Activated CD8-positive, alpha-beta T cell treated with anti-CD3 and anti-CD28 coated beads for 36 hours (primary cell): Measurements from ENCODE around the gene NCL. TPM values are rescaled to one million over a fixed set of nuclear protein-coding genes. Genes with fewer than 3 reads are reported as not detected.

ENCODE experiments used
- ATAC-seq: fragments of 200-7000 bp; cut with Tn5 transposase; one replicate; pipeline ENCODE4 v1.10.0; 2021; ENCODE audit warnings: mild to moderate bottlenecking, moderate library complexity
- CTCF ChIA-PET: fragments of 350-600 bp; sonication (Branson Sonifier 250); formaldehyde crosslinking; loops from one replicate; lab custom pipeline; 2021; ENCODE audit warnings: antibody characterized with exemption; lab: Charles Lee
- POLR2A ChIA-PET: fragments of 350-600 bp; sonication (Branson Sonifier 250); formaldehyde crosslinking; loops from one replicate; lab custom pipeline; 2021; ENCODE audit warnings: antibody characterized with exemption; lab: Charles Lee
- DNase-seq: peaks from one replicate; pipeline ENCODE4 v3.0.0-alpha.2; 2020
- H3K27ac Mint-ChIP-seq: one replicate; pipeline ENCODE4 v1.8.0; 2021; ENCODE audit warnings: mild to moderate bottlenecking, mixed read lengths
- H3K27me3 Mint-ChIP-seq: one replicate; pipeline ENCODE4 v1.8.0; 2021; ENCODE audit warnings: mixed read lengths
- H3K36me3 Mint-ChIP-seq: one replicate; pipeline ENCODE4 v1.8.0; 2021; ENCODE audit warnings: low read depth, mixed read lengths
- H3K4me1 Mint-ChIP-seq: one replicate; pipeline ENCODE4 v1.8.0; 2021; ENCODE audit warnings: low read depth, mixed read lengths
- H3K4me3 Mint-ChIP-seq: one replicate; pipeline ENCODE4 v1.8.0; 2021; ENCODE audit warnings: mild to moderate bottlenecking, moderate library complexity, mixed read lengths
- H3K9me3 Mint-ChIP-seq: one replicate; pipeline ENCODE4 v1.8.0; 2021; ENCODE audit warnings: mixed read lengths
- intact Hi-C: fragments of 100-400 bp; cut with micrococcal nuclease; formaldehyde crosslinking; loops from one replicate; pipeline ENCODE4 v1.10.0; 2022
- total RNA-seq, 2 experiments: library from RNA; stranded (reverse); gene quantifications; one replicate each; pipeline ENCODE4 v1.2.3, GENCODE V29; 2021
- TF ChIP-seq, protein P1 (sequence below): fragments of 200-600 bp; IDR thresholded peaks from one replicate; pipeline ENCODE4 v1.8.0; 2022; ENCODE audit warnings: antibody characterized with exemption, mild to moderate bottlenecking

The NCL gene
- total RNA-seq, 2 experiments from 2014 or later, result 1,312 to 1,361 TPM

DNA sequence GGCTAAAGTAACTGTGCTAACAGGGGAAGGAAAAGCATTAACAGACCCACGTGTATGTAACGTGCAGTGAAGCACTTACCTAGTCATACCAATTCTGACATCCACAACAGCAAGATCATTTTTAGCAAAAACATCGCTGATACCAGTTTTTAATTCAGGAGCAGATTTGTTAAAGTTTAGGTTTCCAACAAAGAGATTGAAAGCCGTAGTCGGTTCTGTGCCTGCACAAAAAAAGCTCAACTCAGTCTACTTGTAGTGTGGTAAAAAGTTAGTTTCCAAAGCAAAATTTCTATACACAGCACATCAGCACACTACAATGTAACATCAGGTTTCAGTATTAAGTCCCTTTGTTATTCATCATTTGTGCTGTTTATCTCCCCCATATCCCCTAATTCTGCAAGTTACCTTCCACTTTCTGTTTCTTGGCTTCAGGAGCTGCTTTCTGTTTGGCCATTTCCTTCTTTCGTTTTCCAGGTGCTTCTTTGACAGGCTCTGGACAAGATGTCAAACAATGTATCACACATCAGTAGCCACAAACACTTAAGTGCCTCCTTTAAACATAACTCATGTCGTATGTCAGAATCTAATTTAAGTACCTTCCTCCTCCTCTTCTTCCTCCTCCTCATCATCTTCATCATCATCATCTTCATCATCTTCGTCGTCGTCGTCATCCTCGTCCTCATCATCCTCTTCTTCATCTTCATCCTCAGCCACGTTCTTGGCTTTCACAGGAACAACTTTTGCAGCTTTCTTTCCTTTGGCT is 4.0 kb downstream of the NCL start:
- H3K27me3 Mint-ChIP-seq, result no peaks in the 10 kb centered on the region
- peak overlapping the region; percentile 66 for H3K4me3 Mint-ChIP-seq
- intact Hi-C loops, result loop anchor here (5.0 kb wide), 1 partner anchor 247 kb away; the partner anchor contains the start of gene PTMA
- H3K9me3 Mint-ChIP-seq, result no peaks in the 10 kb centered on the region
- ChIA-PET POLR2A (interaction anchor here (1.3 to 11.6 kb wide), 6 partner anchors 7 to 252 kb away, joined by 3 to 290 read pairs (median 50); partner anchors contain the start of gene PTMA), CTCF (interaction anchor here (0.6 to 1.5 kb wide), 3 partner anchors 8 to 96 kb away, joined by 3 to 6 read pairs (median 4); no protein-coding TSS in a partner anchor)
- TF ChIP-seq, protein P1, sequence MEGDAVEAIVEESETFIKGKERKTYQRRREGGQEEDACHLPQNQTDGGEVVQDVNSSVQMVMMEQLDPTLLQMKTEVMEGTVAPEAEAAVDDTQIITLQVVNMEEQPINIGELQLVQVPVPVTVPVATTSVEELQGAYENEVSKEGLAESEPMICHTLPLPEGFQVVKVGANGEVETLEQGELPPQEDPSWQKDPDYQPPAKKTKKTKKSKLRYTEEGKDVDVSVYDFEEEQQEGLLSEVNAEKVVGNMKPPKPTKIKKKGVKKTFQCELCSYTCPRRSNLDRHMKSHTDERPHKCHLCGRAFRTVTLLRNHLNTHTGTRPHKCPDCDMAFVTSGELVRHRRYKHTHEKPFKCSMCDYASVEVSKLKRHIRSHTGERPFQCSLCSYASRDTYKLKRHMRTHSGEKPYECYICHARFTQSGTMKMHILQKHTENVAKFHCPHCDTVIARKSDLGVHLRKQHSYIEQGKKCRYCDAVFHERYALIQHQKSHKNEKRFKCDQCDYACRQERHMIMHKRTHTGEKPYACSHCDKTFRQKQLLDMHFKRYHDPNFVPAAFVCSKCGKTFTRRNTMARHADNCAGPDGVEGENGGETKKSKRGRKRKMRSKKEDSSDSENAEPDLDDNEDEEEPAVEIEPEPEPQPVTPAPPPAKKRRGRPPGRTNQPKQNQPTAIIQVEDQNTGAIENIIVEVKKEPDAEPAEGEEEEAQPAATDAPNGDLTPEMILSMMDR, result no peak
- ATAC-seq (no peak), DNase-seq (no peak)
- peak overlapping the region; percentile 72 for H3K27ac Mint-ChIP-seq
- peaks cover 88% of the 10 kb centered on the region for H3K36me3 Mint-ChIP-seq
- H3K4me1 Mint-ChIP-seq, result peaks cover 64% of the 10 kb centered on the region

- peak overlapping the region; percentile 66 for H3K27ac Mint-ChIP-seq
- H3K9me3 Mint-ChIP-seq, result no peaks in the 10 kb centered on the region
- H3K36me3 Mint-ChIP-seq, result peaks cover 94% of the 10 kb centered on the region
- POLR2A ChIA-PET, result interaction anchor here (0.9 to 11.6 kb wide), 3 partner anchors 22 to 156 kb away, joined by 3 to 149 read pairs (median 11); no protein-coding TSS in a partner anchor
- H3K4me3 Mint-ChIP-seq, result no peak overlapping the region
- TF ChIP-seq, protein P1, result no peak
- intact Hi-C loops, result no loop called here
- CTCF ChIA-PET, result interaction anchor here (0.9 to 1.6 kb wide), 3 partner anchors 10 to 231 kb away, joined by 3 to 4 read pairs (median 3); no protein-coding TSS in a partner anchor
- H3K27me3 Mint-ChIP-seq, result no peaks in the 10 kb centered on the region
- H3K4me1 Mint-ChIP-seq, result peaks cover 65% of the 10 kb centered on the region
- DNase-seq (no peak), ATAC-seq (no peak)
Measured at GRCh38 chr2:231458368-231458767, 5.9 kb downstream of the NCL start.

DNA sequence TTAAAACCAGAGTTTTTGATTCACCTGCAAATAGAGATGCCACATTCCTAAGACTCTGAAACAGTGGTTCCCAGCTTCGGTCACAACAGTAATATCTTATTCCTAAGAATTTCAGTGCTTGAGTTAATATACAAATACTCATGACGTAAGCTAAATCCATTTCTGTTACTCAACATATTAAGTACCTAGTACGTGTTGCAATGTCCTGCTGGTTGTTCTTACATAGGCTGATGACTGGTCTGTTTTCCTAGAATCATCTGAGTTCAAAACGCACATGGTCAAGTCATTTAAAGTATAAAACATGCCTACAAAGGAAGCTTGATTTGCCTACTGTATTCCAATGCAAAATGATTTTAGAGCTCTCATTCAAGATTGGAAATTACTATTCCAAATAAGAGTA is 7.2 kb downstream of the NCL start:
- POLR2A ChIA-PET, result interaction anchor here (0.9 to 8.9 kb wide), 7 partner anchors 8 to 257 kb away, joined by 3 to 290 read pairs (median 4); partner anchors contain the start of gene NCL
- peaks cover 56% of the 10 kb centered on the region for H3K4me1 Mint-ChIP-seq
- H3K36me3 Mint-ChIP-seq, result peaks cover 90% of the 10 kb centered on the region
- no peaks in the 10 kb centered on the region for H3K27me3 Mint-ChIP-seq
- H3K9me3 Mint-ChIP-seq, result no peaks in the 10 kb centered on the region
- TF ChIP-seq, protein P1, result no peak
- no peak overlapping the region for H3K4me3 Mint-ChIP-seq
- H3K27ac Mint-ChIP-seq, result peak overlapping the region; percentile 22
- intact Hi-C loops, result no loop called here
- CTCF ChIA-PET, result interaction anchor here (1.5 to 2.7 kb wide), 3 partner anchors 25 to 230 kb away, joined by 3 to 7 read pairs (median 4); no protein-coding TSS in a partner anchor
- ATAC-seq, result no peak
- DNase-seq, result no peak

DNA sequence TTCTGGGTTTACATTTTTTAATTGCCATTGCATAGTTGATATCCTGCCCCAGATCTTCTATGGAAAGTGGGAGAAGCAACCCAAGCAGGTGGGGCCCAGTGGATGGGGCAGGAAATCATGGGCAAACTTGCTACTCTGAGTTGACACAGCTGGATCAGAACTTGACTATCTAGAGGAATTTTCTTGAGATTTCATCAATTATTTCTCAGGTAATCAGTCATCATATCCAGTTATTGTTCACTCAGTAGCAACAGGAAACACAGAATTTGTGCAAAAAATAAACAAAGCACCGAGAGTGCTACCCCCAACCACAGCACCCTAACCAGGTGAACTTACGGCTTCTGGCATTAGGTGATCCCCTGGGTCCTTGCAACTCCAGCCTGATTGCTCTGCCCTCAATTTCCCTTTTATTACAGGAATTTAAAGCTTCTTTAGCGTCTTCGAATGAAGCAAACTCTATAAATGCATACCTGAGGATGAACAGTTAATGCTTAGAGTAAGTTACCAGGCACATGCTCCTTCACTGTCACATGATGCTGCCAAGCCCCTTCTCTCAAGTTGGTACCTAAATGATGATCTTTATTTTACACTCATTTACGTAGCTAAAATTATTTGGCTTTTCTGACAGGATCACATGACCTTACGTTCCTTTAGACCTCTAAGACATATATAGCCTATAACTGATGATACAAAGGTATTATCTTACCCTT is 7.8 kb downstream of the NCL start:
- intact Hi-C loops, result no loop called here
- ATAC-seq (no peak), DNase-seq (no peak)
- Mint-ChIP-seq H3K36me3 (peaks cover 90% of the 10 kb centered on the region), H3K27me3 (no peaks in the 10 kb centered on the region), H3K4me3 (no peak overlapping the region), H3K4me1 (peaks cover 50% of the 10 kb centered on the region), H3K9me3 (no peaks in the 10 kb centered on the region), H3K27ac (peak overlapping the region; percentile 59)
- TF ChIP-seq, protein P1, result no peak
- ChIA-PET POLR2A (interaction anchor here (0.9 to 8.9 kb wide), 8 partner anchors 8 to 258 kb away, joined by 3 to 290 read pairs (median 4); partner anchors contain the start of gene NCL), CTCF (interaction anchor here (1.6 to 2.7 kb wide), 2 partner anchors 26 to 229 kb away, joined by 4 to 7 read pairs; no protein-coding TSS in a partner anchor)
